Measurements from ENCODE around the gene KCND1.

Gene KCND1

GRCh38 chrX:48911412-48912182 is 60.0 kb downstream of the KCND1 start, which contains the start of gene SLC35A2:
Gene SLC35A2, minus strand, starts transcription at chrX:48911646. Its CDS starts 10 bp downstream, at chrX:48911636.
- DNase-seq (ENCODE audit: low spot score) = peak; percentile 83

All from ecto neural progenitor cell (in vitro differentiated cells).